Calu3 (cell line): ENCODE measurements around the gene EIF4EBP2. TPM values are rescaled to one million over a fixed set of nuclear protein-coding genes. Genes with fewer than 3 reads are reported as not detected.

ENCODE experiments used
- BruUV-seq: library from RNA; stranded (reverse); fragments of 400-500 nt; replicated peaks from 2 replicates; lab custom pipeline; 2021; lab: Mats Ljungman, UMichigan
- CTCF ChIA-PET: fragments of 300-600 bp; sonication (Branson Sonifier 250); formaldehyde crosslinking; loops from one replicate; lab custom pipeline; 2022; ENCODE audit warnings: antibody characterized with exemption; lab: Charles Lee
- DNase-seq: peaks from one replicate; pipeline ENCODE4 v3.0.0; 2022
- H3K27ac Mint-ChIP-seq: one replicate; pipeline ENCODE4 v1.8.0; 2022; ENCODE audit warnings: mixed read lengths; ENCODE audit not compliant: unreplicated experiment
- H3K27me3 Mint-ChIP-seq: one replicate; pipeline ENCODE4 v1.8.0; 2022; ENCODE audit warnings: mixed read lengths; ENCODE audit not compliant: unreplicated experiment
- H3K36me3 Mint-ChIP-seq: one replicate; pipeline ENCODE4 v1.8.0; 2022; ENCODE audit warnings: mild to moderate bottlenecking, moderate library complexity, mixed read lengths; ENCODE audit not compliant: insufficient read depth, unreplicated experiment
- H3K4me1 Mint-ChIP-seq: one replicate; pipeline ENCODE4 v1.8.0; 2022; ENCODE audit warnings: mild to moderate bottlenecking, low read depth, mixed read lengths; ENCODE audit not compliant: unreplicated experiment
- H3K4me3 Mint-ChIP-seq: one replicate; pipeline ENCODE4 v1.8.0; 2022; ENCODE audit warnings: mild to moderate bottlenecking, low read depth, moderate library complexity, mixed read lengths; ENCODE audit not compliant: unreplicated experiment
- H3K9me3 Mint-ChIP-seq: one replicate; pipeline ENCODE4 v1.8.0; 2022; ENCODE audit warnings: low read depth, mixed read lengths; ENCODE audit not compliant: unreplicated experiment
- intact Hi-C: fragments of 100-400 bp; cut with micrococcal nuclease; formaldehyde crosslinking; loops from one replicate; pipeline ENCODE4 v1.10.0; 2022; ENCODE audit not compliant: unreplicated experiment
- total RNA-seq: library from RNA; stranded (reverse); gene quantifications from 2 replicates; pipeline ENCODE4 v1.2.3, GENCODE V29; 2022
- TF ChIP-seq, protein P1 (sequence below): fragments of 200-600 bp; IDR thresholded peaks from one replicate; pipeline ENCODE4 v1.8.0; 2022; ENCODE audit warnings: antibody characterized with exemption; ENCODE audit not compliant: unreplicated experiment

The EIF4EBP2 gene
- total RNA-seq, 1 experiment from 2014 or later: 54.7 TPM

DNA sequence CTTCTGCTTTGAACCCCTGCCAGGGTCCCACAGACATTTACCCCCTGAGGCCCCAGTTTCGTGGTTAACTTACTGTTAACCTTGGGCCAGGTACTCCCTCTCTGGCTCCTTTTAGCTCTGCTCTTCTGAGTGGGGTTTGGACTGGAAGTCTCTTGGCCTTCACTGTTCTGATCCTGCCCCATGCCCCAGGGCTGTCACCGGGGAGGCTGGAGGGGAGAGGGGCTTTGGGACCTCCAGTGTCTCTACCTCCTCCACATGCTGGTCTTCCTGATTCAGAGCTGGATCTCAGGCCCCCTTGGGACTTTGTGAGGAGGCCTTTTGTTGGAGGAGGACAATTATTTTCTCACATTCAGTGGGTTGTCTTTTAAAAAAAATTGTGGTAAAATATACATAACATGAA is 61.9 kb downstream of the EIF4EBP2 start:
- CTCF ChIA-PET: no interaction called here
- no peaks in the 10 kb centered on the region for H3K9me3 Mint-ChIP-seq
- no peaks in the 10 kb centered on the region for H3K4me1 Mint-ChIP-seq
- DNase-seq: no peak
- no peaks in the 10 kb centered on the region for H3K36me3 Mint-ChIP-seq
- H3K27ac Mint-ChIP-seq: no peak overlapping the region
- no peak overlapping the region for H3K4me3 Mint-ChIP-seq
- TF ChIP-seq, protein P1, sequence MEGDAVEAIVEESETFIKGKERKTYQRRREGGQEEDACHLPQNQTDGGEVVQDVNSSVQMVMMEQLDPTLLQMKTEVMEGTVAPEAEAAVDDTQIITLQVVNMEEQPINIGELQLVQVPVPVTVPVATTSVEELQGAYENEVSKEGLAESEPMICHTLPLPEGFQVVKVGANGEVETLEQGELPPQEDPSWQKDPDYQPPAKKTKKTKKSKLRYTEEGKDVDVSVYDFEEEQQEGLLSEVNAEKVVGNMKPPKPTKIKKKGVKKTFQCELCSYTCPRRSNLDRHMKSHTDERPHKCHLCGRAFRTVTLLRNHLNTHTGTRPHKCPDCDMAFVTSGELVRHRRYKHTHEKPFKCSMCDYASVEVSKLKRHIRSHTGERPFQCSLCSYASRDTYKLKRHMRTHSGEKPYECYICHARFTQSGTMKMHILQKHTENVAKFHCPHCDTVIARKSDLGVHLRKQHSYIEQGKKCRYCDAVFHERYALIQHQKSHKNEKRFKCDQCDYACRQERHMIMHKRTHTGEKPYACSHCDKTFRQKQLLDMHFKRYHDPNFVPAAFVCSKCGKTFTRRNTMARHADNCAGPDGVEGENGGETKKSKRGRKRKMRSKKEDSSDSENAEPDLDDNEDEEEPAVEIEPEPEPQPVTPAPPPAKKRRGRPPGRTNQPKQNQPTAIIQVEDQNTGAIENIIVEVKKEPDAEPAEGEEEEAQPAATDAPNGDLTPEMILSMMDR: no peak
- peaks cover 72% of the 10 kb centered on the region for H3K27me3 Mint-ChIP-seq
- no TSS peak for BruUV-seq
- intact Hi-C loops: no loop called here

DNA sequence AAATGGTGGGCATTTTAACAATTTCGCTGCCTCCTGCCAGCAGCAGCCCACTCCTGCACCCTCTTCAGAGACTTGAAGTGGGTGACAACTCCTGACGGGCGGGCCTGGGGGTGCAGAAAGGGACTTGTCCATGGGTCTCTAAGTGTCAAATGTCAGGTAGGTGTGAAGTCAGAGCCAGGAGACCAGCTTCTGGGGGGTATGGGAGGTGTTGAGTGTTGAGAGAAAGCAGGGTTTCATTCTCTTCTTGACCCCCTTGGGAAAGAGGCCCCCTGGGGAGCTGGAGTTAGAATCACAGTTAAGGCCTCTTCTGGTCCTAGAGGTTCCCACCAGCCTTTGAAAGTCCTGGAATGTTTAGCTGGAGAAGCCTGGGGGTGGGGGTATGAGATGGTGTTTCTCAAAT is 63.0 kb downstream of the EIF4EBP2 start:
- Mint-ChIP-seq H3K9me3 (no peaks in the 10 kb centered on the region), H3K4me1 (no peaks in the 10 kb centered on the region), H3K36me3 (no peaks in the 10 kb centered on the region), H3K27ac (no peak overlapping the region), H3K27me3 (peaks cover 74% of the 10 kb centered on the region), H3K4me3 (no peak overlapping the region)
- CTCF ChIA-PET: no interaction called here
- no peak for DNase-seq
- intact Hi-C loops: no loop called here
- BruUV-seq: no TSS peak
- TF ChIP-seq, protein P1: no peak

DNA sequence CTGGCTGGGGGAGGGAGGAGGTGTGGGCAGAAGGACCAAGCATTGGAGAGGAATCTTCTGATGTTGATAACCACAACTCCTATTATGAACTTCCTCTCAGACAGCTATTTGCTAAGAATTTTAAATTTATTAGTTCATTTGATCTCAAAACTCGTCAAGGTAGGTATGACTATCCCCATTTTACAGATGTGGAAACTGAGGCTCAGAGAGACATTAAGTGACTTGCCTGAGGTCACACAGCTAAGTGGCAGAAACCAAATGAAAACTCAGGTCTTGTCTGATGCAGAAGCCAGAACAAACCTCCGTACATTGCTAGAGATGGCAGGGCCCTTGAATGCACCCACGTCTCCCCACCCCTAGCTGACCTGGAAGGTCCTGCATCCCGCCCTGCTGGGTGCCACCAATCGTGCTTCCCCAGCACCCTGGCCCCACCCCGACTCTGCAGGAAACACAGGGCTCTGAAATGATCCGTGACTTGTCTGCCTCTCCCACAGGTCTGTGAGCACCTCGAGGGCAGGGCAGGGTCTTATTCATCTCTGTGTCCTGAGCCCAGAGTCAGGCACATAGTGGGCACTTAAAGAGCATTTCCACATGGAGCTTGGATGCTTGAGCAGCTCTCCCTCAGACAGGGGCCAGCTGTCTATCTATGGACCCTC is 69.0 kb downstream of the EIF4EBP2 start:
- CTCF ChIA-PET: no interaction called here
- Mint-ChIP-seq H3K27me3 (peaks cover 96% of the 10 kb centered on the region), H3K4me3 (no peak overlapping the region), H3K36me3 (peaks cover 7% of the 10 kb centered on the region), H3K4me1 (peaks cover 20% of the 10 kb centered on the region), H3K27ac (no peak overlapping the region), H3K9me3 (no peaks in the 10 kb centered on the region)
- DNase-seq: no peak
- TF ChIP-seq, protein P1: no peak
- intact Hi-C loops: no loop called here
- no TSS peak for BruUV-seq

DNA sequence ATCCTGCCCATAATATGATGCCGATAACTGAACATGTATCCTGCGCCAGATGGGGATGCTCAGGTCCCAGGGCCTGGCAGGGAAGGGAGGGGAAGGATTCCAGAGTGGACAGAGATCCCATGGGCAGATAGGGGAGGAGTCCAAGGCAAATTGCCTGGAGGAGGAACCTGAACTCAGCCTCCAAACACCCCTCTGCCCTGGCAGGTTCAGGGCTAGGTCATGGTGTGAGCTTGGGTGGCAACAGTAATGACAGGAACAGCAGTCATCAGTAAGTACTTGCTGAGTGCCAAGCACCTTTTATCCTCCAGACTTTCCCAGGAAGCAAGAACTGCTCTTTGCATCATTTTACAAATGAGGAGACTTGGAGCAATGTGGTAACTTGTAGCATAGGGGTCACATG is 70.8 kb downstream of the EIF4EBP2 start:
- H3K27ac Mint-ChIP-seq: no peak overlapping the region
- H3K36me3 Mint-ChIP-seq: peaks cover 12% of the 10 kb centered on the region
- TF ChIP-seq, protein P1: no peak
- BruUV-seq: no TSS peak
- peaks cover 86% of the 10 kb centered on the region for H3K27me3 Mint-ChIP-seq
- peaks cover 23% of the 10 kb centered on the region for H3K4me1 Mint-ChIP-seq
- DNase-seq: no peak
- H3K9me3 Mint-ChIP-seq: no peaks in the 10 kb centered on the region
- CTCF ChIA-PET: no interaction called here
- intact Hi-C loops: no loop called here
- no peak overlapping the region for H3K4me3 Mint-ChIP-seq
